Fibroblast of mammary gland (primary cell): ENCODE results near the gene STX10.

Experiments used
- DNase-seq: peaks from one replicate; pipeline ENCODE4 v3.0.0-alpha.2; 2010; ENCODE audit warnings: low read depth
- H3K4me3 ChIP-seq: 2 replicates; pipeline ENCODE4 v1.5.1; 2011; ENCODE audit warnings: low read depth, mild to moderate bottlenecking, low read length, moderate library complexity; ENCODE audit not compliant: control insufficient read depth
- TF ChIP-seq, protein P1 (sequence below): conservative IDR thresholded peaks from 2 replicates; pipeline ENCODE4 v1.5.1; 2011; ENCODE audit warnings: low read depth, low read length, inconsistent platforms; ENCODE audit not compliant: control insufficient read depth, insufficient read depth

STX10 gene

DNA sequence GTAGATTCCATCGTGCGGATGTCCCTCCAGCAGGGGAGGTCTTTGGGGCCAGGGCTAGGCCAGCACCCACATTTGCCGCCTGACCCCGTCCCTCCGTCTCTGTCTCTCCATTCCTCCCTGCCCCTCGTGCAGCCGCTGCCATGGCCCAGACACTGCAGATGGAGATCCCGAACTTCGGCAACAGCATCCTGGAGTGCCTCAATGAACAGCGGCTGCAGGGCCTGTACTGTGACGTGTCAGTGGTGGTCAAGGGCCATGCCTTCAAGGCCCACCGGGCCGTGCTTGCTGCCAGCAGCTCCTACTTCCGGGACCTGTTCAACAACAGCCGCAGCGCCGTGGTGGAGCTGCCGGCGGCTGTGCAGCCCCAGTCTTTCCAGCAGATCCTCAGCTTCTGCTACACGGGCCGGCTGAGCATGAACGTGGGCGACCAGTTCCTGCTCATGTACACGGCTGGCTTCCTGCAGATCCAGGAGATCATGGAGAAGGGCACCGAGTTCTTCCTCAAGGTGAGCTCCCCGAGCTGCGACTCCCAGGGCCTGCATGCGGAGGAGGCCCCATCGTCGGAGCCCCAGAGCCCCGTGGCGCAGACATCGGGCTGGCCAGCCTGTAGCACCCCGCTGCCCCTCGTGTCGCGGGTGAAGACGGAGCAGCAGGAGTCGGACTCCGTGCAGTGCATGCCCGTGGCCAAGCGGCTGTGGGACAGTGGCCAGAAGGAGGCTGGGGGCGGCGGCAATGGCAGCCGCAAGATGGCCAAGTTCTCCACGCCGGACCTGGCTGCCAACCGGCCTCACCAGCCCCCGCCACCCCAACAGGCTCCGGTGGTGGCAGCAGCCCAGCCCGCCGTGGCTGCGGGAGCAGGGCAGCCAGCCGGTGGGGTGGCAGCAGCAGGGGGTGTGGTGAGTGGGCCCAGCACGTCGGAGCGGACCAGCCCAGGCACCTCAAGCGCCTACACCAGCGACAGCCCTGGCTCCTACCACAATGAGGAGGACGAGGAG is 14.8 kb downstream of the STX10 start:
- no peak for DNase-seq
- H3K4me3 ChIP-seq, result no peak overlapping the region
- TF ChIP-seq, protein P1, sequence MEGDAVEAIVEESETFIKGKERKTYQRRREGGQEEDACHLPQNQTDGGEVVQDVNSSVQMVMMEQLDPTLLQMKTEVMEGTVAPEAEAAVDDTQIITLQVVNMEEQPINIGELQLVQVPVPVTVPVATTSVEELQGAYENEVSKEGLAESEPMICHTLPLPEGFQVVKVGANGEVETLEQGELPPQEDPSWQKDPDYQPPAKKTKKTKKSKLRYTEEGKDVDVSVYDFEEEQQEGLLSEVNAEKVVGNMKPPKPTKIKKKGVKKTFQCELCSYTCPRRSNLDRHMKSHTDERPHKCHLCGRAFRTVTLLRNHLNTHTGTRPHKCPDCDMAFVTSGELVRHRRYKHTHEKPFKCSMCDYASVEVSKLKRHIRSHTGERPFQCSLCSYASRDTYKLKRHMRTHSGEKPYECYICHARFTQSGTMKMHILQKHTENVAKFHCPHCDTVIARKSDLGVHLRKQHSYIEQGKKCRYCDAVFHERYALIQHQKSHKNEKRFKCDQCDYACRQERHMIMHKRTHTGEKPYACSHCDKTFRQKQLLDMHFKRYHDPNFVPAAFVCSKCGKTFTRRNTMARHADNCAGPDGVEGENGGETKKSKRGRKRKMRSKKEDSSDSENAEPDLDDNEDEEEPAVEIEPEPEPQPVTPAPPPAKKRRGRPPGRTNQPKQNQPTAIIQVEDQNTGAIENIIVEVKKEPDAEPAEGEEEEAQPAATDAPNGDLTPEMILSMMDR, result no peak

DNA sequence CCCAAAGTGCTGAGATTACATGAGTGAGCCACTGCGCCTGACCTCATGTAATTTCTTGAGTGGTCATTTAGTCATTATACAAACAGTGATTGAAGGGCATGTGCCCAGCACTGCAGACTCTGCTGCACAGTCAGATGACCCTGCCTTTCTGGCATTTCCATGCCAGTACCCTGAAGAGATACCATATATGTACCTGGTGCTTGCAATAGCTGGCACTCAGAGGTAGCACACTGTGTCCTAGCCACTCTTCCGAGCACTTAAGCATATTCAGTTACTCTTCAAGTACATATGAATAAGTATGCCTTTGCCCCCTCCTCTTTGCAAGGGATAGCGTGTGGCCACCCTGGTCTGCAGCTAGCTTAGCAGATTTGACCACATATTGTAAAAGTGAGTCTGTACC is 15.5 kb downstream of the STX10 start:
- no peak overlapping the region for H3K4me3 ChIP-seq
- TF ChIP-seq, protein P1, result no peak
- no peak for DNase-seq

DNA sequence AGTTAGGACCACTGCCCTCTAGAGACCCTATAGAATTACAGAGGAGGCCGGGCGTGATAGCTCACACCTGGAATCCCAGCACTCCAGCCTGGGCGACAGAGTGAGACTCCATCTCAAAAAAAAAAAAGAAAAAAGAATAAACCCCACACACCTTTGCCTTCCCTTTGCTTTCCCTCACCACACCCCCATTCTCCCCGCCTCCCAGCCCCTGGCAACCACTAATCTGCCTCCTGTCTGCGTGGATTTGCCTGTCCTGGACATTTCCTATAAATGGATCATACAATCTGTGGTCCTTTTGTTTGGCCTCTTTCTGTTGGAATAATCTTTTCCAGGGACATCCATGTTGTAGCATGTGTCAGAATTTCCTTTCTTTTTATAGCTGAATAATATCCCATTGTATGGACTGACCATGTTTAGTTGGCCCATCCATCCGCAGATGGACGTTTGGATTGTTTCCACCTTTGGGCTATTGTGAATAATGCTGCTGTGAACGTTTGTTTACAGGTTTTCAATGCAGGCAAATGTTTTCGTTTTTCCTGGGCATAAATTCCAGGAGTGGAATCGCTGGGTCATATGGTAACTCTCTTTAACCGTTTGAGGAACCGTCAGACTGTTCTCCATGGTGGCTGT is 16.8 kb downstream of the STX10 start:
- no peak overlapping the region for H3K4me3 ChIP-seq
- DNase-seq, result no peak
- TF ChIP-seq, protein P1, result no peak

DNA sequence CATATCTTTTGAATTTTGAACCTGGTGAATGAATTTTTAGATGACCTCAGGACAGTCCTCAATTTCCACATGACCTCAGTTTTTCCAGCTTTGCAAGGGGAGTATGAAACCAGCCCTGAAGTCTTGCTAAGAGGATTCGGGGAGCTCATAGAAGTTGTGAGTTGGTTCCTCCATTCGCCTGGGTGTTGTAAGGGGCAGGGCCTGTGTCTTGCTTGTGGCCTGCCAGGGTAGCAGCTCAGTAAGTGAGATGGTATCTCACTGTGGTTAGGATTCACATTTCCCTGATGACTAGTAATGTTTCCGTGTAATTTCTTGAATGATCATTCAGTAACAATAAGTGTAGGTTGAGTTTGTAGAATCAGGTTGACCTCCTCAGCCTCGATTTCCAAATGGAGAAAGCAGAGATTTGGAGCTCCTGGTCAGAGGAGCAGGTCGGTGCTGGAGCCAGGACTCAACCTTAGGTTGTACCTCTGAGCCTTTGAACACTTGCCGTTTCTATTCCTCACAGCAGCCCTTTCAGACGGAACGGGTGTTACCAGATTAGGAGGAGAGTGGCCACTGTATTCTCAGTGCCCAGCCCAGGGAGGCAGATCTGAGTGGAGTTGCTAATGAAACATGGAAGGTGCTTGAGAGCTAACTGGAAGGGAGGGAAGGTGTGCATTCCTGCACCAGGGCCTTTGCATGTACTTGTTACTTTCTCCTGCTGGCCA is 17.5 kb downstream of the STX10 start:
- DNase-seq, result peak; percentile 78
- TF ChIP-seq, protein P1, result no peak
- no peak overlapping the region for H3K4me3 ChIP-seq

DNA sequence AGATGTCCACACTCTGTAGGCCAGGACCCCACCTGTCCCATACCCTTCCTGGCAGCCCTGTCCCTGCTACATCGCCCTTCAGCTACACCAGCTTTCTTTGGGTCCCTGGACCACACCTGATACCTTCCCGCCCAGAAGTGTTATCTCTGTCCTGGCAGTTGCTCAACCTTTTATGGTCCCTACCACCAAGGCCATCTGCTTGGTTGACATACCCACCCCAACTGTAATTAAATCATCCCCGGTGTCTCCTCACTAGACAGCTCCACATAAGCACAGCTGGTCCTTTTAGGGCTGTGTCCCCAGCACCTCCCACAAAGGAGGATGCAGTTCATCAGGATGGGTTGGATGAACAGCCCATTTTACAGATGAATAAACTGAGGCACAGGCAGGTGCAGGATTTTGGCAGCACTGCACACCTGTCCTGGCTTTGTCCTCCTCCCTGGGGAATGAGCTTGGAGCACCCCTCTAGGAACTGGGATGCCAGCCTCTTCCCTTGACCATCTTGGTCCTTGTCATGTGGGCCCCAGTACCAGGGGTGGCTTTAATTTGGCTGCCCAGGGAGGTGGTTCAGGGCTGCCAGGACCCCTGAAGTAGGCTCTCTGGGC is 19.2 kb downstream of the STX10 start:
- TF ChIP-seq, protein P1, result no peak
- no peak overlapping the region for H3K4me3 ChIP-seq
- no peak for DNase-seq

DNA sequence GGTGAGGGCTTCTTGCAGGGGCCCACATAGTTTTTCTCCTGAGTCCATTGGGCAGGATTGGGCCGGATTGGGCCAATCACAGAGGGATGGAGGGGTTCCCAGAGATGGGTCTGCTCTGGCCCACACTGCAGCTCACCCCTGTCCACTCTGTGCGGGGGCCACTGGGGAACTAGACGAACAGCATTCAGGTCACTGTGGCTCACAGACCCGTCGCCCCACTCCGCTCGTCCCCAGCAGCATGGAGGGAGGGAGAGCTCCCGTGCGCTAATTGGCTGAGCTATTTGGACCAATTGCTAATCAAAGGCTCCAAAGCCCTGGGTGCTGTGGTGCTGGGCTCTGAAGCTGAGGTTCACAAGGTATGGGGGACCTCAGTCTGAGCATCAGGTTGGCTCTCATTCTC is 20.8 kb downstream of the STX10 start:
- TF ChIP-seq, protein P1, result no peak
- DNase-seq, result no peak
- H3K4me3 ChIP-seq, result no peak overlapping the region
